ENCODE measurements around the gene ADAM19.
A peak's percentile ranks its signal among the peaks of the same experiment; 100 is the strongest.

ADAM19 gene

DNA sequence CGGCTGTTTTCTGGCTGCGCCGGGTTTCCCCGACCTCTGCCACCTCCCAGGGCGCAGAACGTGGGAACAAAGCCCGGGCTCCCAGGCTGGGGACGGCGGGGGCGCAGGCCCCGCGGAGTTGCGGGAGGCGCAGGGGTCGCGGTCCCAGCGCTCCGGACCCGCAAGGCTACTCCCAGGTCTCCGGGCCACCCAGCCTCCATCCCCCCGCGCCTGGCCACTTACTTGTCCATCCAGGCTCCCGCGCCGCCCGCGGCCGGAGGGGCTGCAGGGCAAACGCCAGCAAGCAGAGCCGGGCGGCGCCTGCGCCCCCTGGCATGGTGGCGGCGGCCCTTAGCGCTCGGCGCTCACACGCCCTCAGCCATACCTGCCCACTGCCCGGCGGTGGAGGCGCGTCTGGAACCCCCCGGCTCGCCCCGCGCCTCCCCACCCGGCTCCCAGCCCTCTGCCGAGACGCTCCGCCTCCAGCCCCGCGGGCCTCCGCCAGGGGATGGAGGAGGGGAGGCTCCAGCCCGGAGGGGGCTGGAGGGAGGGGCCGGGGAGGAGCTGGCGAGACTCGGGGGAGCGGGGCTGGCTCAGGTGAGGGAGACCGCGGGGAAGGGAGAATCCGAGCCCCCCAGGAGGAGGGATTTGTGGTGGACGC is at the start of gene ADAM19:
ADAM19 (minus strand) TSS at position 395 of the 640 bp plus-strand sequence; CDS start at position 316, 79 bp downstream.
- peak in 1 of 2 donors; percentile 42 for DNase-seq

DNA sequence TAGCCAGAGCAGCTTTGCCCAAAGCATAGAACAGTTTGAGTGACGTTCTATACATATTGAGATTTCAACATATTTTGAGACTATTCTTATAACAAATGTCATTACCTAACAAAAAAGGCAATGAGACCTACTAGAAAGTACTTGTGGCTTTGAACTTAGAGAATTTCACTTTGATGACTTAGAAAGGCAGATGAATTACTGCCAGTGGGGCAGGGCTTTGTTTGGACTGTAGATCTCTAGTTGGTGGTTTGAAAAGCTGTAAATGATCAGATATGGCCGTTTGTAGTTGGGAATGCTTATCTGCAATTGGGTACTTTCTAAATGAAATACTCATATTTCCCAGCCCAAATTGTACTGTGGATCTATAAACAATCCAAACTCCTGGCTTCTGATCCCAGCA is 48.6 kb upstream of the ADAM19 start:
- DNase-seq = no peak

GRCh38 chr5:157620776-157621175 is 45.2 kb upstream of the ADAM19 start:
- no peak for DNase-seq

DNA sequence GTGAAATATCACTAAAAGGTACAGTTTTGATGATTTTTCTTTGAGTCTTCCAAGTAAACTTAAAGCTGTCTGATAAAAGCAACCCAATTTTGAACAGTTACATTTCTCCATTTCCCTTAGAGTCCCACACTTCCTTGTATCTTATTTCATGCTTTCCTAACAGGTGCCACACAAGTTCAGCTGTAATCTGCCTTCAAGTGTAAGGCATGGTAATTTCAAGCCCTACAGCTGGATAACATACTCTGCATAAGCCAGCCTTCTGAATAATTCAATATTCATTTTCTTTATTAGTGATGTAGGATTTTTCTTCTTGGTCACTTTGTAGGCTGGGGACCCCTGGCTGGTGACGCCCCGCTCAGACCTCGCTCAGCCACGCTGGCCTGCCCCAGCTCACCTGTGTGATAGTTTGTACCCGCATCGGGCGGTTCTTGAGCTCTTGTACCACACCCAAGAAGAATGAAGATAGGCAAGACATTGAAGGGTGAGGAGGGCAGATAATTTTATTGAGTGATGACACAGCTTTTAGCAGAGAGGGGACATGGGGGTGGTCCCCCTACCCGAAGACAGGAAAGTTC is 42.7 kb upstream of the ADAM19 start:
- no peak for DNase-seq

DNA sequence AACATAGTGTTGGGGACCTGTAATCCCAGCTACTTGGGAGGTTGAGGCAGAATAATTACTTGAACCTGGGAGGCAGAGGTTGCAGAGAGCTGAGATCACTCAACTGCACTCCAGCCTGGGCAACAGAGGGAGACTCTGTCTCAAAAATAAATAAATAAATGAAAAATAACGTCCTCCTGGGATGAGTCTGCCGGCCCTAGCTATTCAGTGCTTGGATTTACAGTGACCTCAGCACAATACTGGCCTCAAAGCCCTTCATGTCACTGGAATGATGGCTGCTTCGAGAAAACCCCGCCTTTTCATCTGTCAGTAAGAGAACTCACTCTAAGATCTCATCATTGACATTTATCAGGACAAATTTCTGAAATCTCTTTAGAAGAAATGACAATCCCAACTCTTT is 41.2 kb upstream of the ADAM19 start:
- DNase-seq = no peak

GRCh38 chr5:157613385-157614245 is 38.0 kb upstream of the ADAM19 start:
- DNase-seq = no peak

DNA sequence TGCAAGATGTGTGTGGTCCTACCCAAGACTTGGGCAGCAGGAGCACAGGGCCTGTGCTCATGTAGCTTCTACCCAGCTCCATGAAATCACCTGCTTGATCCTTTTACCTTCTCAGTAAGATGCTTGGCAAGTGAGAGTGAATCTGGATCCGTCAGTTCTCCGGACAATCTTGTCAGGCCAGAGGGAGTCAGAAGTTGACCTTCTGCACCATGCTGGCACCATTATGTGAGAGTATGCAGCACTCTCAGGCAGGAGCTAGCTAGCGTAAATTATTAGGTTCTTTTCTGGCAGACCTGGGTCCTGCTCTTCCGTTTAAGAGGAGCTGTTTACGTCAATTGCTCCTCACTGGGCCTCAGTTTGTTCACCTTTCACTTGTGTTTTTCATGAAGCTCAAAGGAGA is 37.0 kb upstream of the ADAM19 start:
- no peak for DNase-seq

DNA sequence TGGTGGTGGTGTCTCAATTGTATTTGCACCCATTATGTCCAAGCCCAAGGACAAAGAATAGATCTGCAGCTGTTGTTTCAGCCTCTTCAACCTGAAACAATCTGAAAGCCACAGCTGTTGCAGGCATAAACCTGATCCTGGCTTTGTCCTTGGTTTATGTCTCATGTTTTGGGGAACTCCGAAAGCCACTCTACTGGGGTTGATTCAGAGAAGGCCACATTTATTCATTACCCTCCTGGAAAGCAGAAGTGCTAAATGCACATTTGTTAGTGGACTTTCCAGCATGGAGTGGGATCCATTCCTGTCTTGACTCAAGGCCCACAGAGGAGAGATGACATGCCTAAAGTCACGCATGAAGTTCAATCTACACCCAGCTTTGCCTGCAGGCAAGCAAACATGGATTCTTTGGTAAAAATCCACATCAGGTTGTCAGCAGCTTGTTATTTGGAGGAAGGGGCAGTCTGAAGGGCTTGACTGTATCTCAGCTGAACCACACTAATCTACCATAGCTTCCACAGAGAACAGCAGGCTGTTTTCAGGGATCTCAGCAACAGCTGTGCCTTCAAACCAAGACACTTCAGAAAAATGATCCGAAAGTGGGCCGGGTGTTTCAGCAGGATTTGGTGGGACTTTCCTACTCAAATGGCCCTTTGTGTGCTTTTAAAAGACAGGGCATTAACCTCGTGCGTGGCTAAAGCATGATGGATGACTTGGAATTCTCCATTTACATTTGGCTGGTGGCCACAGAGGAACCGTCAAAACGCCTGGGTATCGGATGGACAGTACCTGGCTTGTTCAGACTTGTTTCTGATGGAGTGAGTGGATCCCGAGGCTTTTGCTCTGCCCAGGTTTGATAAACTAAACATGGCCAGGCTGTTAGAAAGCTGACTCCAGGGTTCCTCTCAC is 36.2 kb upstream of the ADAM19 start:
- no peak for DNase-seq

DNA sequence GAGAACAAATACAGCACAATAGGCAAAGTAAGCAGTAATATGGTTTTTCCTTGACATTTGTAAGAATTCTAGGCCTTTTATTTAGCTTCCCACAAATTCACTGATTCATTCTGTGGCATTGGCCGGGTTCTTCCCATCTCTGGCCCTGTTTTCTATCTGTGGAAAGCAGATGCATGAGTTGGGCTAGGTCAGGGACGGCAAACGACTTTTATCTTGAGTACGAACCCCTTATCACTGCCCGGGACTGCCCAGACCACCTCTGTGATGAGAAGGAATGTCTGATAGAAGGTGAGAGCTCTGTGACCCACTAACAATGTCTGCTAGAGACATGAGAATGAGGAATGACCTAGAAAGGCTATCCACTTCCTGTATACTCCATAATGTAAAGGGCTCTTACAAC is 35.4 kb upstream of the ADAM19 start:
- DNase-seq = no peak

GRCh38 chr5:157608972-157609565 is 33.5 kb upstream of the ADAM19 start:
- no peak for DNase-seq

DNA sequence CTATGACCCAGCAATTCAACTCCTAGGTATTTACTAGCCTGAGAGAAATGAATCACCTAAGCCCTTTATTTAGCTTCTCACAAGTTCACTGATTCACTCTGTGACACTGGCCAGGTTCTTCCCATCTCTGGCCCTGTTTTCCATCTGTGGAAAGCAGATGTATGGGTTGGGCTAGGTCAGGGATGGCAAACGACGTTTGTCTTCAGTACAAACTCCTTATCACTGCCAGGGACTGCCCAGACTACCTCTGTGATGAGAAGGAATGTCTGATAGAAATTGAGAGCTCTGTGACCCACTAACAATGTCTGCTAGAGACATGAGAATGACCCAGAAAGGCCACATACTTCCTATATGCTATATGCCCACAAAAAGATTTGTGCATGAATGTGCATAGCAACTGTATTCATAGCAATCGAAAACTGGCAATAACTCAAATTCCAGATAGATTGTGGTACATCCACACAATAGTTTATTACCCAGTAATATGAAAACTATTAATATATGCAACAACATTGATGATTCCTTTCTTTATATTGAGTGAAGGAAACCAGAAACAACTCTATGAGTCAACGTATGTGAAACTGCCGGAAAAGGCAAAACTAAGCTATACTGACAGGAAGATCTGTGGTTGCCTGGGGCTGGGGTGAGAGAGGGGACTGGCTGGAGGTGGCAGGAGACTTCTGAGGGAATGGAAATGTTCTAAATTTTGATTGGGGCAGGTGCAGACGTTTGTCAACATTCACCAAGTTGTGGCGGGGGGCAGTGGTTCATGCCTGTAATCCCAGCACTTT is 32.0 kb upstream of the ADAM19 start:
- DNase-seq = peak in 1 of 2 donors; percentile 37

- no peak for DNase-seq
Measured at GRCh38 chr5:157606046-157606445, 30.5 kb upstream of the ADAM19 start.

- DNase-seq = peak; percentile 35 to 46
Measured at GRCh38 chr5:157603333-157604190, 28.0 kb upstream of the ADAM19 start.

DNA sequence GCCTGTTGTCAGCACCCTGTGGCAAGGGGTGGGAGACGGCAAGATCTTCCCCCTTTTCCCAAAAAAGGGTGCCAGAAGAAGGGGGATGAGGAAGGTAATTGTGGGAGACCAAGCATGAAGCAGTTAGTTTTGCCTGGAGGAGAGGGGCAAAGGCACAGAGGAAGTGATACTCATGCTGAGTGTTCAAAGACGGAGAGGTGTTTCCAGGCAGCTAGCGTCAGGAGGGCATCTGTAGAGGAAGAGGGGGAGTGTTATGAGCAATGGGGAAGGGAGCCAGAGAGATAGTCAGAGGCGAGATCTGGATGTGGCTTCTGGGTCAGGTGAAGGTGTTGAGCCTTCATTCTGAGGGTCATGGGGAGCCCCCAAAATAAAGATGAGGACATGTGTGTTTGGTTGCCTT is 26.9 kb upstream of the ADAM19 start:
- DNase-seq = peak in 1 of 2 donors; percentile 31

GRCh38 chr5:157600252-157600651 is 24.7 kb upstream of the ADAM19 start:
- DNase-seq = no peak

- no peak for DNase-seq
Measured at GRCh38 chr5:157599565-157599964, 24.0 kb upstream of the ADAM19 start.

GRCh38 chr5:157598350-157598936 is 22.9 kb upstream of the ADAM19 start:
- DNase-seq = no peak

GRCh38 chr5:157597277-157597676 is 21.7 kb upstream of the ADAM19 start:
- DNase-seq = no peak

GRCh38 chr5:157596487-157596886 is 20.9 kb upstream of the ADAM19 start:
- DNase-seq = peak; percentile 34 to 43

All from stimulated activated CD4-positive, alpha-beta T cell treated with anti-CD3 and anti-CD28 coated beads, Interleukin-2, amount 100 ng/mL, for 48 hours (primary cell).